Dendritic cell treated with granulocyte-macrophage colony-stimulating factor and Interleukin-4, amounts not matched to agents 40 ng/mL and 50 ng/mL, for 4 days (primary cell): ENCODE measurements around the gene RYR3.

Source experiments
- H3K27ac Mint-ChIP-seq: one replicate; pipeline ENCODE4 v1.8.0; 2022; ENCODE audit warnings: mild to moderate bottlenecking, mixed read lengths
- H3K27me3 Mint-ChIP-seq: one replicate; pipeline ENCODE4 v1.8.0; 2022; ENCODE audit warnings: mild to moderate bottlenecking, mixed read lengths
- H3K36me3 Mint-ChIP-seq: one replicate; pipeline ENCODE4 v1.8.0; 2022; ENCODE audit warnings: low read depth, mixed read lengths
- H3K4me1 Mint-ChIP-seq: one replicate; pipeline ENCODE4 v1.8.0; 2022; ENCODE audit warnings: low read depth, mixed read lengths
- H3K4me3 Mint-ChIP-seq: one replicate; pipeline ENCODE4 v1.8.0; 2022; ENCODE audit warnings: mild to moderate bottlenecking, moderate library complexity, mixed read lengths
- H3K9me3 Mint-ChIP-seq: one replicate; pipeline ENCODE4 v1.8.0; 2022; ENCODE audit warnings: mixed read lengths
- intact Hi-C: fragments of 100-400 bp; cut with micrococcal nuclease; formaldehyde crosslinking; loops from one replicate; pipeline ENCODE4 v1.15.0; 2022

The RYR3 gene

GRCh38 chr15:33304924-33305323 is 5.8 kb upstream of the RYR3 start:
- no peaks in the 10 kb centered on the region for H3K4me1 Mint-ChIP-seq
- intact Hi-C loops = no loop called here
- no peak overlapping the region for H3K27ac Mint-ChIP-seq
- H3K9me3 Mint-ChIP-seq = no peaks in the 10 kb centered on the region
- H3K36me3 Mint-ChIP-seq = no peaks in the 10 kb centered on the region
- H3K4me3 Mint-ChIP-seq = no peak overlapping the region
- peaks cover 35% of the 10 kb centered on the region for H3K27me3 Mint-ChIP-seq

DNA sequence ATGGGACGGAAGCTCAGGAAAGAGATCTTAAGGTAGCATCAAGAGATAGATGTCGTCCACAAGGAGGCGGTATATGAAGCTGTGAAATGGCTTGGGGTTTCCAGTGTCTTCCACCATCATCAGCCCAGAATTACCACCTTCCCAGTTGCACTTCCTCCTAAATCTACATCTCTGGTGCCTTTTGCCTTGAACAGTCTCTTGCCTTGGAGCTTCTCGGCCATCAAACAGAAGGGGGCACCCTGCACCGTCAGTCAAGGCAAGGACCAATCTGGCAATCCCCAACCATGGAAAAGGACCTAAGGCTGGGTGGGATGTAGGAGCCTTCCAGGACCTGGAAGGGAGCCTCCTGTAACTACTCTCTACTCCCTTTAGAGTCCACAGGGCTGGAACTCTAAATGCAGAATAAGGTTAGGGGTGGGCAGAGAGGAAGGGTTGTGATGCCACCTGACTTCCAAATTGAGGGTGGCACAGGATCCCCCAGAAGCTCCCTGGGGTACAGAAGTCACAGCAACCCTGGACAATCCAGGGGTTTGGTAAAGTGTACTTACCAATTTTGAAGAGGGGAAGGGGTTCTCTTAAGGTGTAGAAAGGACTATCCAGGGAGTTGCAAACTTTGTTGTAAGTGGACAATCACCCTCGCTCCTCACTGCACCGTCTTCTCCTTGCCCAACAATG is 1.0 kb upstream of the RYR3 start:
- H3K27ac Mint-ChIP-seq = no peak overlapping the region
- H3K4me1 Mint-ChIP-seq = no peaks in the 10 kb centered on the region
- intact Hi-C loops = no loop called here
- no peak overlapping the region for H3K4me3 Mint-ChIP-seq
- H3K36me3 Mint-ChIP-seq = no peaks in the 10 kb centered on the region
- peaks cover 58% of the 10 kb centered on the region for H3K27me3 Mint-ChIP-seq
- no peaks in the 10 kb centered on the region for H3K9me3 Mint-ChIP-seq

- no peaks in the 10 kb centered on the region for H3K36me3 Mint-ChIP-seq
- no peak overlapping the region for H3K4me3 Mint-ChIP-seq
- no peaks in the 10 kb centered on the region for H3K4me1 Mint-ChIP-seq
- H3K27me3 Mint-ChIP-seq = peaks cover 60% of the 10 kb centered on the region
- H3K27ac Mint-ChIP-seq = no peak overlapping the region
- H3K9me3 Mint-ChIP-seq = no peaks in the 10 kb centered on the region
- intact Hi-C loops = no loop called here
These were observed 675 bp downstream of the RYR3 start for GRCh38 chr15:33311312-33311971.

DNA sequence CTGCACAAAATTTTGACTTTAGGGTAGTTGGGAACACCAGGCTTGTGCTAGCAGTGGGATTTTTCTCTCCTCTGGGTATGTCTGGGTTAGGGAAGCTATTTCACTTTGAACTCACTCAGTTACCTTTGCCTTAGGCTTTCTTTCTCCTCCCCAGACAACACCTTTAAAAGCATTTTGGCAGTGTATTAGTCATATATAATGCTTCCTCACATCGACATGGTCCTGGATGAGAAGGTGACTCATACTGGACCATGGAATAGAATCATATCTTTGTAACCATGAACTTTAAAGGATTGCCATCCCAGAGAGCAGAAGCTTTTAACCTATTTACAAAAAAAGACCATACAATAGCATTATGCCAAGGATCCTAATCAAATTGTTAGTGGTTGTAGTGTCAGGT is 2.7 kb downstream of the RYR3 start:
- intact Hi-C loops = no loop called here
- Mint-ChIP-seq H3K4me1 (no peaks in the 10 kb centered on the region), H3K9me3 (no peaks in the 10 kb centered on the region), H3K27ac (no peak overlapping the region), H3K27me3 (peaks cover 69% of the 10 kb centered on the region), H3K4me3 (no peak overlapping the region), H3K36me3 (no peaks in the 10 kb centered on the region)

DNA sequence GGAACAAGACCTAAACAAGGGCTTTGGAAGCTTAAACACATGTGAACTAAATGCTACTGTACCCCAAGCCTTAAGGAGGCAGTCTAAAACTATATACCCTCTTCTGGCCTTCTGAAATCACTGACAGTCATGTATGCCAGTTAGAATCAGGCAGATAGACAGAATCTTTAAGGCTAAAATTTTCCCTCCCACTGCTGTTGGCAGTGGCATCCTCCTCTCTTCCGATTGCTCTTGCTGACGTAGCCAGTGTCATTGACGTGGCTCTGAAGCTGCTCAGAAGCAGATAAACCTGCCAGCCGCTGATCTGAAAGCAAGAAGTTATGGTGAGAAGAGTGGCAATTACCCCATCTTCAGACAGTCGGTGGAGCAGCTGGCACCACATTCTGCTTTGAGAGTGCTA is 3.3 kb downstream of the RYR3 start:
- H3K4me3 Mint-ChIP-seq = no peak overlapping the region
- peaks cover 65% of the 10 kb centered on the region for H3K27me3 Mint-ChIP-seq
- H3K36me3 Mint-ChIP-seq = no peaks in the 10 kb centered on the region
- no peak overlapping the region for H3K27ac Mint-ChIP-seq
- no peaks in the 10 kb centered on the region for H3K4me1 Mint-ChIP-seq
- H3K9me3 Mint-ChIP-seq = no peaks in the 10 kb centered on the region
- intact Hi-C loops = no loop called here

DNA sequence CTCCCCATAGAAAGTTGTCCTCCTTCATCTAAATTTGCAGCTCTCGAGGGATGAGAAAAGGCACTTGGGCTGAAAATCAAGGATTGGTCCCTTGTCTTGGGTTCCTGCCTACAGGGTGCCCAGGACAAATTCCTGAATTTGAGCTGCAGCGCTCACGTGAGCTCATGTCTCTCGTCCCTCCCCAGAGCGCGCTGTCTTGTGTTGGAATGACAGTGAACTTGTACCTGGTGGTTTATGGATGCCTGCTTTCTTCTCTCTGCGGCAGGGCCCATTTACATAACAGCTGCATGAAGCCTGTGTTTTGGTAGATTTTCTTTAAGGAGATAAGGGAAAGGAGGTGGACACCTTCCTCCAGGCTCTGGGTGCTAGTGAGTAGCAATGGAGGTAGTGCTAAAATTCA is 4.3 kb downstream of the RYR3 start:
- no peaks in the 10 kb centered on the region for H3K36me3 Mint-ChIP-seq
- intact Hi-C loops = no loop called here
- H3K4me1 Mint-ChIP-seq = no peaks in the 10 kb centered on the region
- H3K4me3 Mint-ChIP-seq = no peak overlapping the region
- no peaks in the 10 kb centered on the region for H3K9me3 Mint-ChIP-seq
- H3K27me3 Mint-ChIP-seq = peaks cover 55% of the 10 kb centered on the region
- H3K27ac Mint-ChIP-seq = no peak overlapping the region

DNA sequence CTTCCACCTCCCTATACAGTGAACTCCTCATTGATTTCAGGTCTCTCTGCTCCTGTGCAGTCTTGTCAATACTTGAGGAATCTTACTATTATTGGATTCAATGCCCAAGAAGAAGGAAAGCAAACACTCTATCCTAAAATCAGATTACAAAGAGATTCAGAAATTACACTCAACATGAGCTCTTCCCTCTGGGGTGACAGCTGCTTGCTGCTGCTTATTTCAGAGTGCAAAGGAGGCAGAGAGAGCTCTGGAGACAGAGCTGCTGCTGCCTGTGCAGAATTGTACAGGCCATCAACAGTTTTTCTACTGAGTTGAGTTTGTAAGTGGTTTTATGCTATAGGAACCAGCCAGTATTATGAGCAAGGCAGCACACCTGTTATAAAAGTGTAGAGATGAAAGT is 7.1 kb downstream of the RYR3 start:
- no peaks in the 10 kb centered on the region for H3K36me3 Mint-ChIP-seq
- H3K9me3 Mint-ChIP-seq = no peaks in the 10 kb centered on the region
- intact Hi-C loops = no loop called here
- H3K27me3 Mint-ChIP-seq = peaks cover 30% of the 10 kb centered on the region
- no peaks in the 10 kb centered on the region for H3K4me1 Mint-ChIP-seq
- H3K4me3 Mint-ChIP-seq = no peak overlapping the region
- no peak overlapping the region for H3K27ac Mint-ChIP-seq

- Mint-ChIP-seq H3K9me3 (no peaks in the 10 kb centered on the region), H3K4me1 (no peaks in the 10 kb centered on the region), H3K27me3 (peaks cover 22% of the 10 kb centered on the region), H3K4me3 (no peak overlapping the region), H3K27ac (no peak overlapping the region), H3K36me3 (no peaks in the 10 kb centered on the region)
- intact Hi-C loops = no loop called here
These were observed 9.2 kb downstream of the RYR3 start for GRCh38 chr15:33320017-33320416.

DNA sequence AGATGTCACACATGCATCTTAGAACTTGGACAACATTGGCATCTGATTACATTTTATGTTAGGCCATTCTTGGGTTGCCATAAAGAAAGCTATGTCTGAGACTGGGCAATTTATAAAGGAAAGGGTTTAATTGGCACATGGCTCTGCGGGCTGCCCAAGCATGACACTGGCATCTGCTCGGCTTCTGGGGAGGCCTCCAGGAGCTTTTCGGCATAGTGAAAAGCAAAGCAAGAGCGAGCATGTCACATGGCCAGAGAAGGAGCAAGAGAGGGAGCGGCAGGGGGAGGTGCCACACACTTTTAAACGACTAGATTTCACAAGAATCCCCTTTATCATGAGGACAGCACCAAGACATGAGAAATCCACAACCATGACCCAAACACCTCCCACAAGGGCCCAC is 11.3 kb downstream of the RYR3 start:
- intact Hi-C loops = no loop called here
- H3K4me1 Mint-ChIP-seq = no peaks in the 10 kb centered on the region
- no peak overlapping the region for H3K27ac Mint-ChIP-seq

DNA sequence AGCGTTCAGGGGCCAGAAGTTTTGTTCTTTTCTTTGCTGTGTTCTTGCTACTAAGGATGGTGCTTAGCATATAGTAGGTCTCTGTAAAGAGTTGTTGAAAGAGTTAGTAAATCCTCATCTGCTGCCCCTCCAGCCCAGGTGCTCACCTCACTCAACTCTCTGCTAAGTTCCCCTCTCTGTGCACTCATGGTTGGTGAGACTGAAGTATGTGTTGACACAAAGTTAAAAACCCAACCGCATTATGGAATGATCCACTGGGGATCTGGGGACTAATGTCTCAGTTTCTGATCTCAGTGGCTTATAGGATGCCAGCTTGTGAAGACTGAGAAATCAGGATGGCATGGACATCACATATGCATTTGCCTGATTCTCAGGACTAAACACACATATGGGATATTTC is 13.8 kb downstream of the RYR3 start:
- Mint-ChIP-seq H3K36me3 (no peaks in the 10 kb centered on the region), H3K4me3 (no peak overlapping the region), H3K27ac (no peak overlapping the region), H3K4me1 (no peaks in the 10 kb centered on the region), H3K27me3 (peaks cover 12% of the 10 kb centered on the region), H3K9me3 (no peaks in the 10 kb centered on the region)
- intact Hi-C loops = no loop called here

More for the DNA sequence above, 11.3 kb downstream of the RYR3 start:
- Mint-ChIP-seq H3K9me3 (no peaks in the 10 kb centered on the region), H3K27me3 (peaks cover 20% of the 10 kb centered on the region), H3K4me3 (no peak overlapping the region), H3K36me3 (no peaks in the 10 kb centered on the region)

DNA sequence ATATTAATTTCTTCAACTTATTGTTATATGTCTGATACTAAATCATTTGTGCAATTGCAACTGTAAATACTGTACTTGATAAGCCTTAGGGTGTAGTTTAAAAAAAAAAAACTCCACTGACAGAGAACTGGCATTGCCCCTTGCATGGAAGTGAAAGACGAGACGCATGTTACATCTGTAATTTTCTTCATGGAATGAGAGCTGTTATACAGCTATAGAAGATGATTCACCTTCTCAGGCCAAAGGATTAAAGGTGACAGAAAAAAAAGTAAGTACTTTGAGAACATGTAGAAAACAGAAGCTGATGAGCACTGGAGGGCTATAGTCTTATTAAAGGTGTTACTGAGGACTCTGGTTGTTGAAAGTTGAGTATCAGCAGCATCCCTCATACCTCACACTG is 16.1 kb downstream of the RYR3 start:
- intact Hi-C loops = no loop called here
- Mint-ChIP-seq H3K27ac (no peak overlapping the region), H3K36me3 (no peaks in the 10 kb centered on the region), H3K9me3 (no peaks in the 10 kb centered on the region), H3K4me1 (no peaks in the 10 kb centered on the region), H3K4me3 (no peak overlapping the region), H3K27me3 (peaks cover 16% of the 10 kb centered on the region)

DNA sequence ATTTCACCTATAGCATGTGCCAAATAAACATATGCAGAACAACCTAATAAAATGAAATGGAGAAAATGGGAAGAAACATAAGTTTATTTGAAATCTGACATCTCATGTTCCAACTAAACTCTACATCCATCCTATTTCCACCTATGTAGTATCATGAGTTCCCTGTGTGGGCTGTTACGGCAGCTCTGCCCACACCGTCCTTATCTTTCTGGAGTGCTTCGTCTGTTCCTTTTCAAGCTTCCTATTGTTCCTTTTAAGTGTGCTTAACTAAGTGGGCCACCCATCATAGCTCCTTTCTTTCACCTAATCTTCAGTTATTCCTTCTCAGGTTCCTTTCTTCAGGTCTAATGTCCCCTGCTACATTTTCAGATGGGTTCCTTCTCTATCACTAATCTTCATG is 17.3 kb downstream of the RYR3 start:
- Mint-ChIP-seq H3K4me3 (no peak overlapping the region), H3K4me1 (no peaks in the 10 kb centered on the region), H3K27me3 (peaks cover 15% of the 10 kb centered on the region), H3K27ac (no peak overlapping the region), H3K36me3 (no peaks in the 10 kb centered on the region), H3K9me3 (no peaks in the 10 kb centered on the region)
- intact Hi-C loops = no loop called here

- intact Hi-C loops = no loop called here
- H3K9me3 Mint-ChIP-seq = no peaks in the 10 kb centered on the region
- no peak overlapping the region for H3K27ac Mint-ChIP-seq
- H3K4me3 Mint-ChIP-seq = no peak overlapping the region
- no peaks in the 10 kb centered on the region for H3K36me3 Mint-ChIP-seq
- H3K27me3 Mint-ChIP-seq = peaks cover 15% of the 10 kb centered on the region
- no peaks in the 10 kb centered on the region for H3K4me1 Mint-ChIP-seq
These were observed 18.7 kb downstream of the RYR3 start for GRCh38 chr15:33329457-33329856.

- H3K27ac Mint-ChIP-seq = no peak overlapping the region
- H3K4me1 Mint-ChIP-seq = no peaks in the 10 kb centered on the region
- H3K4me3 Mint-ChIP-seq = no peak overlapping the region
- H3K9me3 Mint-ChIP-seq = no peaks in the 10 kb centered on the region
- intact Hi-C loops = no loop called here
- peaks cover 14% of the 10 kb centered on the region for H3K27me3 Mint-ChIP-seq
- H3K36me3 Mint-ChIP-seq = no peaks in the 10 kb centered on the region
These were observed 20.2 kb downstream of the RYR3 start for GRCh38 chr15:33330931-33331330.

- intact Hi-C loops = no loop called here
These were observed 31.2 kb downstream of the RYR3 start for GRCh38 chr15:33341953-33342352.

More at GRCh38 chr15:33341953-33342352, 31.2 kb downstream of the RYR3 start:
- H3K36me3 Mint-ChIP-seq = no peaks in the 10 kb centered on the region
- H3K27ac Mint-ChIP-seq = no peak overlapping the region
- no peaks in the 10 kb centered on the region for H3K27me3 Mint-ChIP-seq
- H3K9me3 Mint-ChIP-seq = no peaks in the 10 kb centered on the region
- no peaks in the 10 kb centered on the region for H3K4me1 Mint-ChIP-seq
- no peak overlapping the region for H3K4me3 Mint-ChIP-seq
